ENCODE results near the gene SNX8. TPM values are rescaled to one million over a fixed set of nuclear protein-coding genes. Genes with fewer than 3 reads are reported as not detected.

Gene SNX8
- total RNA-seq, 1 donor from 2014 or later: 8.3 TPM

DNA sequence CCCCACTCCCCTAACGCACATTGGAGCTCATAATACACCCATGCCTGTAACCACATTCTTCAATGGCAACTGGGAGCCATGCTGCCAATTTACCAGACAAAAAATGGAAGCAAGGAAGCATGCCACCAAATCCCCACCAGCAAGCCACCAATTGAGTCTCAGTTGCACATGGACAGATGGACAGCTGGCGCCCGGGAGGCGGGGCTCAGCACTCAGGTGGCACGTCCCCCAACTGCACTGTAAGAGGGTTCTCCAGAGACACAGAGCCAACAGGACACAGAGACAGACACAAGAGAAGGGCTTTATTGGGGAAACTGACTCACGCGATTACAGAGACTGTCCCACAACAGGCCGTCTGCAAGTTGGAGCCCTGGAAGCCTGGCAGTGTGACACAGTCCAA, 84.0 kb downstream of the SNX8 start:
- peaks cover 0 to 20% of the 10 kb centered on the region in 2 donors for H3K36me3 ChIP-seq
- no peak overlapping the region for H3K27ac ChIP-seq
- no peaks in the 10 kb centered on the region for H3K9me3 ChIP-seq
- H3K4me3 ChIP-seq: no peak overlapping the region
- TF ChIP-seq, protein P1, sequence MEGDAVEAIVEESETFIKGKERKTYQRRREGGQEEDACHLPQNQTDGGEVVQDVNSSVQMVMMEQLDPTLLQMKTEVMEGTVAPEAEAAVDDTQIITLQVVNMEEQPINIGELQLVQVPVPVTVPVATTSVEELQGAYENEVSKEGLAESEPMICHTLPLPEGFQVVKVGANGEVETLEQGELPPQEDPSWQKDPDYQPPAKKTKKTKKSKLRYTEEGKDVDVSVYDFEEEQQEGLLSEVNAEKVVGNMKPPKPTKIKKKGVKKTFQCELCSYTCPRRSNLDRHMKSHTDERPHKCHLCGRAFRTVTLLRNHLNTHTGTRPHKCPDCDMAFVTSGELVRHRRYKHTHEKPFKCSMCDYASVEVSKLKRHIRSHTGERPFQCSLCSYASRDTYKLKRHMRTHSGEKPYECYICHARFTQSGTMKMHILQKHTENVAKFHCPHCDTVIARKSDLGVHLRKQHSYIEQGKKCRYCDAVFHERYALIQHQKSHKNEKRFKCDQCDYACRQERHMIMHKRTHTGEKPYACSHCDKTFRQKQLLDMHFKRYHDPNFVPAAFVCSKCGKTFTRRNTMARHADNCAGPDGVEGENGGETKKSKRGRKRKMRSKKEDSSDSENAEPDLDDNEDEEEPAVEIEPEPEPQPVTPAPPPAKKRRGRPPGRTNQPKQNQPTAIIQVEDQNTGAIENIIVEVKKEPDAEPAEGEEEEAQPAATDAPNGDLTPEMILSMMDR (IDR thresholded peaks at IDR 0.05): no peak
- no peak for TF ChIP-seq POLR2AphosphoS5 (IDR thresholded peaks at IDR 0.05; ENCODE audit: insufficient read depth in 1 of 2, low read depth in 1 of 2)
- TF ChIP-seq POLR2A (IDR thresholded peaks at IDR 0.05): no peak
- H3K27me3 ChIP-seq: no peaks in the 10 kb centered on the region
- DNase-seq (ENCODE audit: extremely low spot score in 2 of 2): no peak
- intact Hi-C loops (cut with DNase I): no loop called here
- H3K4me1 ChIP-seq: peaks cover 32% of the 10 kb centered on the region

DNA sequence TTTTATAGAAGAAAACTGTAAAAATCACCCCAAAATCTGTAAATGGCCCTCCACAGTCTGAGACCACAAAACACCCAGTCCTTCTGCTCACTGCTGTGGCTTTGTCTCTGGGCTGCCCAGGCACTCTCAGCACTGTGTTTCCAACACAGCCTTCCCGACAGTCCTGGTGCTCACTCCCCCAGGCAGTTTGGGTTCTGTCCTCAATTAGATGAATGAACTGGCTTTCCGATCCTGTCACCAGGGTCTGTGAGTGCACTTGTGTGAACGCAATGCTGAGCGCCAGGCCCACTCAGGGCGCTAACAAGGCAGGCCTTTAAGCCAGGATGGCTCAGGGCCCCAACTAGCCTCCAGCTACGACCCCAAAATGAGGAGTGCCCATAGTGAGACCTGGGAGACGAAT, 84.8 kb downstream of the SNX8 start:
- intact Hi-C loops (cut with DNase I): no loop called here
- Histone ChIP-seq H3K9me3 (no peaks in the 10 kb centered on the region), H3K27me3 (no peaks in the 10 kb centered on the region), H3K4me3 (no peak overlapping the region), H3K4me1 (peaks cover 32% of the 10 kb centered on the region), H3K27ac (no peak overlapping the region), H3K36me3 (peaks cover 0 to 22% of the 10 kb centered on the region in 2 donors)
- TF ChIP-seq POLR2AphosphoS5 (IDR thresholded peaks at IDR 0.05; ENCODE audit: insufficient read depth in 1 of 2, low read depth in 1 of 2): no peak
- no peak for TF ChIP-seq POLR2A (IDR thresholded peaks at IDR 0.05)
- TF ChIP-seq, protein P1 (IDR thresholded peaks at IDR 0.05): no peak
- no peak for DNase-seq (ENCODE audit: extremely low spot score in 2 of 2)

DNA sequence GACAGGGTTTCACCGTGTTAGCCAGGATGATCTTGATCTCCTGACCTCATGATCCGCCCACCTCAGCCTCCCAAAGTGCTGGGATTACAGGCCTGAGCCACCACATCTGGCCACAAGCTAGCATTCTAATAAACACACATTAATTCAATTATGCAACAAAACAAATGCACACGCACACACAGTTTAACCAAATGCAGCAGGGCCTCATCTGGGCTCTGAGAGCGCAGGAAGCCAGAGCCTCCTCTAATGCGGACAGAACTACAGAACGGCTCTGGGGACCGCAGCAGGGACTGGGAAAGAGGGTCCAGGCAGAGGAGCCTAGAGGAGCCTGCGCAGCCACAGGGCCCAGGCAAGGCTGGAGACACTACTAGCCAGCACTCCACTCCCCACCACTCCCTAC, 85.3 kb downstream of the SNX8 start:
- no peak overlapping the region for H3K4me3 ChIP-seq
- intact Hi-C loops (cut with DNase I): no loop called here
- H3K27ac ChIP-seq: no peak overlapping the region
- peaks cover 0 to 26% of the 10 kb centered on the region in 2 donors for H3K36me3 ChIP-seq
- DNase-seq (ENCODE audit: extremely low spot score in 2 of 2): no peak
- TF ChIP-seq POLR2AphosphoS5 (IDR thresholded peaks at IDR 0.05; ENCODE audit: insufficient read depth in 1 of 2, low read depth in 1 of 2) (no peak), POLR2A (IDR thresholded peaks at IDR 0.05) (no peak)
- TF ChIP-seq, protein P1 (IDR thresholded peaks at IDR 0.05): no peak
- H3K4me1 ChIP-seq: peaks cover 32% of the 10 kb centered on the region
- no peaks in the 10 kb centered on the region for H3K27me3 ChIP-seq
- no peaks in the 10 kb centered on the region for H3K9me3 ChIP-seq

DNA sequence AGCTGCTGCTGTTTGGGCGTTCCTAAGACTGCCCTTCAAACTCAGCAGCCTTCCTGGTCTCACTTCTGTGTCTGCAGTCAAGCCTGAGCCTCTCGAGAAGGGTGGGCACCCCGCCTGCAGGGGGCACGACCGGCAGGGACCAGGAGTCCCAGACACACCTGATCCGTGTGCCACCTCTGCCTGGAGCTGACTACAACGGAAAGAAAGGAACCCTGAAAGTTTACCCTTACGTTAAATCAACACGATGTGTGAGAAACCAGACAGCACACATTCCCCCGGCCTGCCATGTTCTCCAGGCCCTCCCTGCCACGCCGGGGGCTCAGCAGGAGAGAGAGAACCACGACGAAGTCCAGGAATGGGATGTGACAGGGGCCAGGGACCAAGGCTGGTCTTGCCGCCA, 86.5 kb downstream of the SNX8 start:
- H3K36me3 ChIP-seq: peaks cover 0 to 26% of the 10 kb centered on the region in 2 donors
- H3K27ac ChIP-seq: no peak overlapping the region

DNA sequence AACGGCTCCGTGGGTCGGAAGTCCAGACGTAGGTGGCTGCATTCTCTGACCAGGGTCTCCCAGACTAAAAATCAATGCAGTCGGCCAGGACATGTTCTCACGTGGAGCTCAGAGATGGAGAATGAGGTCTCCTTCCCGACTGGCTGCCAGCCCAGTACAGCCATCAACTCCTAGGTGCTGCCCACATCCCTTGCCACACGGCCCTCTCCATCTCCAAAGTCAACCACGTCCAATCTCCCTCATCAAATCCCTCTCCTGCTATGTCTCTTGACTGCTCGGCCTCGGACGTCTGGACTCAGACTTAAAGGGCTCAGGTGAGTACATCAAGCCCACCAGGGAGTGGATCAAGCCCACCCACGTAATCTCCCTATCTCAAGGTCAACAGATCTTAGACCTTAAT, 88.4 kb downstream of the SNX8 start:
- no peak overlapping the region for H3K4me3 ChIP-seq
- peaks cover 9% of the 10 kb centered on the region for H3K4me1 ChIP-seq
- TF ChIP-seq, protein P1 (IDR thresholded peaks at IDR 0.05): no peak
- TF ChIP-seq POLR2AphosphoS5 (IDR thresholded peaks at IDR 0.05; ENCODE audit: insufficient read depth in 1 of 2, low read depth in 1 of 2) (no peak), POLR2A (IDR thresholded peaks at IDR 0.05) (no peak)
- no peak overlapping the region for H3K27ac ChIP-seq
- no peaks in the 10 kb centered on the region for H3K9me3 ChIP-seq
- intact Hi-C loops (cut with DNase I): no loop called here
- no peak for DNase-seq (ENCODE audit: extremely low spot score in 2 of 2)
- no peaks in the 10 kb centered on the region for H3K27me3 ChIP-seq
- peaks cover 0 to 42% of the 10 kb centered on the region in 2 donors for H3K36me3 ChIP-seq

More for the DNA sequence above, 86.5 kb downstream of the SNX8 start:
- Histone ChIP-seq H3K4me1 (peaks cover 24% of the 10 kb centered on the region), H3K9me3 (no peaks in the 10 kb centered on the region), H3K4me3 (no peak overlapping the region), H3K27me3 (no peaks in the 10 kb centered on the region)
- intact Hi-C loops (cut with DNase I): no loop called here
- no peak for DNase-seq (ENCODE audit: extremely low spot score in 2 of 2)
- TF ChIP-seq, protein P1 (IDR thresholded peaks at IDR 0.05): no peak
- TF ChIP-seq POLR2AphosphoS5 (IDR thresholded peaks at IDR 0.05; ENCODE audit: insufficient read depth in 1 of 2, low read depth in 1 of 2) (no peak), POLR2A (IDR thresholded peaks at IDR 0.05) (no peak)

Measured in vagina (tissue), 2 donors.